CD4-positive, alpha-beta T cell treated with Interleukin-17A for 4 hours (primary cell): Measurements from ENCODE around the gene CDC34.

Experiments
- DNase-seq: peaks from one replicate; pipeline ENCODE4 v3.0.0-alpha.2; 2020; ENCODE audit warnings: mixed read lengths

Gene CDC34

GRCh38 chr19:543910-544608 is 12.5 kb downstream of the CDC34 start, which contains the start of gene GZMM:
Gene GZMM (plus strand): TSS chr19:544053. CDS start chr19:544072, 19 bp downstream.
- peak; percentile 85 for DNase-seq

DNA sequence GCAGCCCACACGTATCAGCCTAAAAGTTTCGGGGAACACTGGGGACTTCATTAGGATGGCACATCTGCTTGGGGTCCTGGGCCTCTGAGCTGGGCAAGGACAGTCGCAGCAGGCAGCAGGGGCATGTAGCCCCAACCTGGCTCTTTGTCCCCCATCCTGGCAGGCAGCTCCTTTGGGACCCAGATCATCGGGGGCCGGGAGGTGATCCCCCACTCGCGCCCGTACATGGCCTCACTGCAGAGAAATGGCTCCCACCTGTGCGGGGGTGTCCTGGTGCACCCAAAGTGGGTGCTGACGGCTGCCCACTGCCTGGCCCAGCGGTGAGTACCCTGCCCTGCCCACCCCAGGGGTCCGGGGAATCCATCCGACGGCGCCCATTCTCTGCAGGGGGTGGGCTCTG is 15.6 kb downstream of the CDC34 start:
- no peak for DNase-seq

DNA sequence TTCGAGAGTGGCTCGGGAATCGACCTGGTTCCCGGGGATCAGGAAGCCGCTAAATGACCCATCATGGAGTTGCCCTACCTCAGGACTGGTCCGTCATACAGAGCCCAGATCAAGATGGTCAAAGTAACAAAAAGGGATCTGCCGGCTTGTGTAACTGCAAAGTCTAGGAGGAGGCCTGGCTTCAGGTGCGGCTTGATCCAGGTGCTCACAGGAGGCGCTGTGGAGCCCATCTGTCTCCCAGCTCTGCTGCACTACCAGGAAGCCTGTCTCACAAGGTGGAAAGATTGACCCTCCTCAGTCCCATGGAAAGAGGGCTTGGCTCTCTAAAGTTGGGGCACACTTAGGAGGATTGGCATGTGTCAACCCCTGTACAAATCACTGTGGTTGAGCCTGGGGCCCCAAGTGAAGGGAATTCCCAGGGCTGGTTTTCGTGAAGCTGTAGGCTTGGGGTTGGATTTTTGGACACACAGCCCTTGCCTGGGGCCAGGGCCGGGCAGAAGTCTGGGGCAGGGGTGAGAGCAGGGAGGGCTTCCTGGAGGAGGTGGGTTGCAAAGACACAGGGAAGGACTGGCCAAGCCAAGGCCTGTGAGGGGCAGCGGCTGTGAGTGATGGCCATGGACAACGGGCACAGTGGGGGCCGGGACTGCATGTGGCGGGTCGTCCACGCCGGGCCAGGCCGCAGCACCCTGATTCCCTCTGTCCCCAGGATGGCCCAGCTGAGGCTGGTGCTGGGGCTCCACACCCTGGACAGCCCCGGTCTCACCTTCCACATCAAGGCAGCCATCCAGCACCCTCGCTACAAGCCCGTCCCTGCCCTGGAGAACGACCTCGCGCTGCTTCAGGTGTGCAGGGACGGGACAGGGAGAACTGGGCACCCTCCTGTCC is 16.5 kb downstream of the CDC34 start:
- no peak for DNase-seq

DNA sequence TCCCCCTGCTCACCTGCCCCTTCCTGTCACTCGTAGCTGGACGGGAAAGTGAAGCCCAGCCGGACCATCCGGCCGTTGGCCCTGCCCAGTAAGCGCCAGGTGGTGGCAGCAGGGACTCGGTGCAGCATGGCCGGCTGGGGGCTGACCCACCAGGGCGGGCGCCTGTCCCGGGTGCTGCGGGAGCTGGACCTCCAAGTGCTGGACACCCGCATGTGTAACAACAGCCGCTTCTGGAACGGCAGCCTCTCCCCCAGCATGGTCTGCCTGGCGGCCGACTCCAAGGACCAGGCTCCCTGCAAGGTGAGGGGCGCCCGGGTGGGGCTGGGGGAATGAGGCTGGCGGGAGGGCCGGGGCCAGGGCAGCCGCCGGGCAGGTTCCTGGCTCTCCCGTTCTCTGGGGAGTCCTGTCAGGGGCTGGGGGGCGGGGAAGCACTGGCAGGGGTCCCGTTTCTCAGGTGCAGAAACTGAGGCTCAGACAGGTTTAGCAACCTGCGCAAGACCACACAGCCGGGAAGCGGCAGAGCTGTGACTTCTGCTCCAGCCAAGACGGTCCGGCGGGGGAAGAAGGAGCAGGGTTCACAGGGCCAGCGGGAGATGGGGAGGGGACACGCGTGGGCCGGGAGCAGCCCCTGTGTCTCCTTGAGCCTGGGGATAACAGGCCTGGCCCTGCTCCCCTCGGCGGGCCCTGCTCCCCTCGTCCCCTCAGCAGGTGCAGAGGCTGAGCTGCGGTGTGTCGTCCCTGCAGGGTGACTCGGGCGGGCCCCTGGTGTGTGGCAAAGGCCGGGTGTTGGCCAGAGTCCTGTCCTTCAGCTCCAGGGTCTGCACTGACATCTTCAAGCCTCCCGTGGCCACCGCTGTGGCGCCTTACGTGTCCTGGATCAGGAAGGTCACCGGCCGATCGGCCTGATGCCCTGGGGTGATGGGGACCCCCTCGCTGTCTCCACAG is 17.6 kb downstream of the CDC34 start:
- DNase-seq, result no peak

- no peak for DNase-seq
These were observed 23.3 kb downstream of the CDC34 start for GRCh38 chr19:554817-555216.

GRCh38 chr19:555474-555808 is 23.9 kb downstream of the CDC34 start:
- no peak for DNase-seq

GRCh38 chr19:556611-557382 is 25.2 kb downstream of the CDC34 start:
- no peak for DNase-seq

GRCh38 chr19:558770-559439 is 27.3 kb downstream of the CDC34 start:
- DNase-seq, result no peak

DNA sequence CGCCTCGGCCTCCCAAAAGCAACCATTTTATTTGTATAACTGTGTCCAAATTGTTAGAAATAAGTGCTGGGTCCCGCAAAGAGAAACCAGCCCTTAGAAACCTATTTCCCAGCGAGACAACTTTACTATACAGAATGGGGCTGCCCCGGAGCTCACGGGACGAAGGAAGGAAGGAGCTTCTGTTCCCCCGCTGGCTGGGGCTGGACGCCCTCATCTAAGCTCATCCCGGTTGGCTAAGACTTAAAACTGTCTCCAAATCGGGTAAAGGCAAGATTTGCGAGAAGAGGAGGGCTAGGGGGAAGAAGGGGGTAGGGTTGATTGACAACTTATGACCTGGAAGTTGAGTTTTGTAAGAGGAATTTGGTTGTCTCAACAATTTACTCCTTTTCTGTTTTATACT is 28.6 kb downstream of the CDC34 start:
- no peak for DNase-seq

DNA sequence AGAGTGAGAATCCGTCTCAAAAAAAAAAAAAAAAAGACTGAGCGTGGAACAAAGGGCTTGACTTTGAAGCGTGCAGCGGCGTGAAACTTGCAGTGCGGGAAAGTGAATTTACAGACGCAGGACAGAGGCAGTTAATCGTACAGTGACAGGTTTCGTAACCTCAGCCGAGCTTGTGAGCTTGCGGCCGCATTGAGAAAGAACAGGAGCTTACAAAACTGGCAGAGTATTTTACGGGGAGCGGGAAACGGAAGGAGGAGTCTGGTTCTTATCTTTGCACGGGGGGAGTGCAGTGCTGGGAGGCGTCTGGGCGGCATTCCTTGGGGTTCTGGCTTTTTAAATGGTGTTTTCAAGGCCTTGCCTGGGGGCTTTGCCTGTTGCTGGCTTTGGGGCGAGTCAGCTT is 34.8 kb downstream of the CDC34 start:
- no peak for DNase-seq

DNA sequence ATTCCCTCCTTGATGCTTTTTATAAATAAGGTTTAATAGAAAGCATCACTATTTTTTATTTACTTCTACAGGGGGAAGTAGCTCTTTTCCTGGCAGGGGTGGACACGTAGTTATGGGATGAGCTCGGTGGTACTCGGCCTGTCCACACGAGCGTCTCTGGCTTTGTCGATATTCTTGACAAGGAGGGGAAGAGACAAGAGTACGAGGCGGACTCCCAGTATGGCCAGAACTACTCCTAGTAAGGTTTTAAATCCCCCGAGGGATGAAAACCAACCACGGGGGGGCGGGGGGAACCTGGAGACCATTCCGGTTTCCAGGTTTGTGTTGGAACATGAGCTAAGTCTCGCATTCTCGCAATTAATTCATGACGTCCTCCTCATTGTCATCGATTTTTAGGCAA is 35.3 kb downstream of the CDC34 start:
- DNase-seq, result no peak

GRCh38 chr19:567296-567900 is 35.8 kb downstream of the CDC34 start:
- no peak for DNase-seq

DNA sequence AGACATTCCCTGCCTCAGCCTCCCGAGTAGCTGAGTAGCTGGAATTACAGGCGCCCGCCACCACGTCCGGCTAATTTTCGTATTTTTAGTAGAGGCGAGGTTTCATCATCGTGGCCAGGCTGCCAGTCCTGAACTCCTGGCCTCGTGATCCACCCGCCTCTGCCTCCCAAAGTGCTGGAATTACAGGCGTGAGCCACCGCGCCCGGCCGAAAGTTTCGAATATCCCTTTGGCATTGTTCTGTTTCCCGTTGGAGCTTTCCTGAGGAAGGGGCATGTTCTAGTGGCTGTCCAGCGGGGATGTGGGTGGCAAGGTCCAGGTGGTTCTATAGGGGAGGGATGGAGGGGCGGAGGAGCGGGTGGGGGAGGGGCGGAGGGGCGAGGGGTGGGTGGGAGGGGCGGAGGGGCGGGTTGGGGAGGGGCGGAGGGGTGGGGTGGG is 38.7 kb downstream of the CDC34 start:
- no peak for DNase-seq

GRCh38 chr19:570937-571565 is 39.5 kb downstream of the CDC34 start:
- peak; percentile 64 for DNase-seq

- peak; percentile 12 for DNase-seq
These were observed 40.0 kb downstream of the CDC34 start for GRCh38 chr19:571566-571974.

DNA sequence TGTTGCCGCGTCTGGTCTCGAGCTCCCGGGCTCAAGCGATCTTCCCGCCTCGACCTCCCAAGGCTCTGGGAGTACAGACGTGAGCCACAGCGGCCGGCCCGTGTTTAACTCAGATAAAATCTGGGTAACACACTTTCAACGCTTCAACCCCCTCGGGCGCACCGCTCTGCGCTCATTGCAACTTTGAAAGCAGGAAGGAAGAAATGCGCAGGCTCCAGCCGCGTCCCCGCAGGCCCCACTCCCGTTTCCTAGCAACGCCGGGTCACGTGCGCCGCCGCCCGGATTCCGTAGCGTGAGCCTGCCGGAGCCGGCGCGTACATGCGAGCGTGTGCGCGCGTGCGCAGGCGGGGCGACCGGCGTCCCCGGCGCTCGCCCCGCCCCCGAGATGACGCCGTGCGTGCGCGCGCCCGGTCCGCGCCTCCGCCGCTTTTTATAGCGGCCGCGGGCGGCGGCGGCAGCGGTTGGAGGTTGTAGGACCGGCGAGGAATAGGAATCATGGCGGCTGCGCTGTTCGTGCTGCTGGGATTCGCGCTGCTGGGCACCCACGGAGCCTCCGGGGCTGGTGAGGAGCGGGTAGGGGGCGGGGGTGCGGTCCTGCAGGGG is 40.7 kb downstream of the CDC34 start, which contains the start of gene BSG:
TSS of gene BSG (plus strand) at position 457 of the 603 bp plus-strand sequence. CDS start at position 496, 39 bp downstream.
- peak; percentile 99 for DNase-seq

- peak; percentile 28 for DNase-seq
These were observed 41.4 kb downstream of the CDC34 start for GRCh38 chr19:572743-573518.

GRCh38 chr19:573519-573825 is 41.9 kb downstream of the CDC34 start:
- DNase-seq, result no peak
